Upper lobe of left lung (tissue), 4 donors: ENCODE data around the gene ACOT13.

Source experiments
- CTCF ChIP-seq, 6 experiments: fragments of 450-650 bp in 4 of 6; fragments of 200-600 bp in 2 of 6; sonication (generic) in 2 of 6; IDR thresholded peaks; one replicate each; pipeline ENCODE4 v1.5.1; 2016 to 2019; ENCODE audit warnings: antibody characterized with exemption in 6 of 6
- EP300 ChIP-seq, 4 donors: sonication (generic); formaldehyde crosslinking; IDR thresholded peaks; one replicate each; pipeline ENCODE4 v1.5.1; 2017; ENCODE audit warnings: antibody characterized with exemption in 4 of 4, control low read depth in 2 of 4
- POLR2A ChIP-seq, 4 donors: fragments of 450-650 bp; IDR thresholded peaks; one replicate each; pipeline ENCODE4 v1.5.1; 2016 to 2017; ENCODE audit warnings: antibody characterized with exemption in 4 of 4, mild to moderate bottlenecking in 2 of 4
- POLR2AphosphoS5 ChIP-seq, 2 donors: sonication (generic); formaldehyde crosslinking; IDR thresholded peaks; one replicate each; pipeline ENCODE4 v1.5.1; 2017; ENCODE audit warnings: antibody characterized with exemption in 2 of 2

DNA sequence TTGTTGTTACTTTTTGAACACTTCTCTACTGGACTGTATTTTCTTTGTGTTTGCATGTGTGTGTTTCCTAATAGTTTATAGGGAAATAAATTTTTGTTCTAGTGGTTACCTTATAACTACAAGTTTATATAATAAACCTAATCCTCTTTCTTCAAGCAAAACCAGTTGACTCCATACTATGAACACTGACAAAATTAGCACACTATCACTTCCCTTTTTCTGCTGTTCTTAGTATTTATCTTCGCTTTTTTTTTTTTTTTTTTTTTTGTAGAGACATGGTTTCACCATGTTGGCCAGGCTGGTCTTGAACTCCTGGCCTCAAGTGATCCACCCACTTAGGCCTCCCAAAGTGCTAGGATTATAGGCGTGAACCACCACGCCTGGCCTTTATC is 77.1 kb downstream of the ACOT13 start:
- TF ChIP-seq POLR2AphosphoS5 (IDR thresholded peaks at IDR 0.05) (no peak), POLR2A (IDR thresholded peaks at IDR 0.05) (no peak), EP300 (IDR thresholded peaks at IDR 0.05) (no peak), CTCF (IDR thresholded peaks at IDR 0.05) (no peak)
